ENCODE results near the gene UPF2. TPM values are rescaled to one million over a fixed set of nuclear protein-coding genes. Genes with fewer than 3 reads are reported as not detected.

The UPF2 gene
- total and polyA plus RNA-seq, 2 of the 13 experiments (the other 11 are each of a cell fraction or from before 2014, with no cell fraction given), result 6.2 to 14.5 TPM

DNA sequence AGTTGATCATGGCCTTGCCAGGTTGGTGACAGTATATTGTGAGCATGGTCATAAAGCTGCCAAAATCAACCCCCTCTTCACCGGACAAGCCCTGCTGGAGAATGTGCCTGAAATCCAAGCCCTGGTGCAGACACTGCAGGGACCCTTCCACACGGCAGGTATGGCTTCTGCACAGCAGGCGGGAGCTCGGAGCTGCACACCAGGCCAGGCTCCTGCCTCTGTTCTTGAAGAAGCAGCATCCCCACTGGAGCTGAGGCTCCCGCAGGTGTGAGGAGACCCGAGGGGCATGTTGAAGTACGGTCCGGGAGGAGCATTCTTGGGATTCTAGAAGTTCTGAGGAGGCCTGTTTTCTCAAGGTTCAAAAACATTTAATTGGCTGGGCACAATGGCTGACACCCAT, 38.9 kb upstream of the UPF2 start (continued):
- TF ChIP-seq, protein P1, sequence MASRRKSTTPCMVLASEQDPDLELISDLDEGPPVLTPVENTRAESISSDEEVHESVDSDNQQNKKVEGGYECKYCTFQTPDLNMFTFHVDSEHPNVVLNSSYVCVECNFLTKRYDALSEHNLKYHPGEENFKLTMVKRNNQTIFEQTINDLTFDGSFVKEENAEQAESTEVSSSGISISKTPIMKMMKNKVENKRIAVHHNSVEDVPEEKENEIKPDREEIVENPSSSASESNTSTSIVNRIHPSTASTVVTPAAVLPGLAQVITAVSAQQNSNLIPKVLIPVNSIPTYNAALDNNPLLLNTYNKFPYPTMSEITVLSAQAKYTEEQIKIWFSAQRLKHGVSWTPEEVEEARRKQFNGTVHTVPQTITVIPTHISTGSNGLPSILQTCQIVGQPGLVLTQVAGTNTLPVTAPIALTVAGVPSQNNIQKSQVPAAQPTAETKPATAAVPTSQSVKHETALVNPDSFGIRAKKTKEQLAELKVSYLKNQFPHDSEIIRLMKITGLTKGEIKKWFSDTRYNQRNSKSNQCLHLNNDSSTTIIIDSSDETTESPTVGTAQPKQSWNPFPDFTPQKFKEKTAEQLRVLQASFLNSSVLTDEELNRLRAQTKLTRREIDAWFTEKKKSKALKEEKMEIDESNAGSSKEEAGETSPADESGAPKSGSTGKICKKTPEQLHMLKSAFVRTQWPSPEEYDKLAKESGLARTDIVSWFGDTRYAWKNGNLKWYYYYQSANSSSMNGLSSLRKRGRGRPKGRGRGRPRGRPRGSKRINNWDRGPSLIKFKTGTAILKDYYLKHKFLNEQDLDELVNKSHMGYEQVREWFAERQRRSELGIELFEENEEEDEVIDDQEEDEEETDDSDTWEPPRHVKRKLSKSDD (CRISPR knock-in tag; IDR thresholded peaks at IDR 0.05; ENCODE audit: low read depth), result no peak
- no peak for TF ChIP-seq ZNF678 (CRISPR knock-in tag; IDR thresholded peaks at IDR 0.05)
- TF ChIP-seq, protein P2, sequence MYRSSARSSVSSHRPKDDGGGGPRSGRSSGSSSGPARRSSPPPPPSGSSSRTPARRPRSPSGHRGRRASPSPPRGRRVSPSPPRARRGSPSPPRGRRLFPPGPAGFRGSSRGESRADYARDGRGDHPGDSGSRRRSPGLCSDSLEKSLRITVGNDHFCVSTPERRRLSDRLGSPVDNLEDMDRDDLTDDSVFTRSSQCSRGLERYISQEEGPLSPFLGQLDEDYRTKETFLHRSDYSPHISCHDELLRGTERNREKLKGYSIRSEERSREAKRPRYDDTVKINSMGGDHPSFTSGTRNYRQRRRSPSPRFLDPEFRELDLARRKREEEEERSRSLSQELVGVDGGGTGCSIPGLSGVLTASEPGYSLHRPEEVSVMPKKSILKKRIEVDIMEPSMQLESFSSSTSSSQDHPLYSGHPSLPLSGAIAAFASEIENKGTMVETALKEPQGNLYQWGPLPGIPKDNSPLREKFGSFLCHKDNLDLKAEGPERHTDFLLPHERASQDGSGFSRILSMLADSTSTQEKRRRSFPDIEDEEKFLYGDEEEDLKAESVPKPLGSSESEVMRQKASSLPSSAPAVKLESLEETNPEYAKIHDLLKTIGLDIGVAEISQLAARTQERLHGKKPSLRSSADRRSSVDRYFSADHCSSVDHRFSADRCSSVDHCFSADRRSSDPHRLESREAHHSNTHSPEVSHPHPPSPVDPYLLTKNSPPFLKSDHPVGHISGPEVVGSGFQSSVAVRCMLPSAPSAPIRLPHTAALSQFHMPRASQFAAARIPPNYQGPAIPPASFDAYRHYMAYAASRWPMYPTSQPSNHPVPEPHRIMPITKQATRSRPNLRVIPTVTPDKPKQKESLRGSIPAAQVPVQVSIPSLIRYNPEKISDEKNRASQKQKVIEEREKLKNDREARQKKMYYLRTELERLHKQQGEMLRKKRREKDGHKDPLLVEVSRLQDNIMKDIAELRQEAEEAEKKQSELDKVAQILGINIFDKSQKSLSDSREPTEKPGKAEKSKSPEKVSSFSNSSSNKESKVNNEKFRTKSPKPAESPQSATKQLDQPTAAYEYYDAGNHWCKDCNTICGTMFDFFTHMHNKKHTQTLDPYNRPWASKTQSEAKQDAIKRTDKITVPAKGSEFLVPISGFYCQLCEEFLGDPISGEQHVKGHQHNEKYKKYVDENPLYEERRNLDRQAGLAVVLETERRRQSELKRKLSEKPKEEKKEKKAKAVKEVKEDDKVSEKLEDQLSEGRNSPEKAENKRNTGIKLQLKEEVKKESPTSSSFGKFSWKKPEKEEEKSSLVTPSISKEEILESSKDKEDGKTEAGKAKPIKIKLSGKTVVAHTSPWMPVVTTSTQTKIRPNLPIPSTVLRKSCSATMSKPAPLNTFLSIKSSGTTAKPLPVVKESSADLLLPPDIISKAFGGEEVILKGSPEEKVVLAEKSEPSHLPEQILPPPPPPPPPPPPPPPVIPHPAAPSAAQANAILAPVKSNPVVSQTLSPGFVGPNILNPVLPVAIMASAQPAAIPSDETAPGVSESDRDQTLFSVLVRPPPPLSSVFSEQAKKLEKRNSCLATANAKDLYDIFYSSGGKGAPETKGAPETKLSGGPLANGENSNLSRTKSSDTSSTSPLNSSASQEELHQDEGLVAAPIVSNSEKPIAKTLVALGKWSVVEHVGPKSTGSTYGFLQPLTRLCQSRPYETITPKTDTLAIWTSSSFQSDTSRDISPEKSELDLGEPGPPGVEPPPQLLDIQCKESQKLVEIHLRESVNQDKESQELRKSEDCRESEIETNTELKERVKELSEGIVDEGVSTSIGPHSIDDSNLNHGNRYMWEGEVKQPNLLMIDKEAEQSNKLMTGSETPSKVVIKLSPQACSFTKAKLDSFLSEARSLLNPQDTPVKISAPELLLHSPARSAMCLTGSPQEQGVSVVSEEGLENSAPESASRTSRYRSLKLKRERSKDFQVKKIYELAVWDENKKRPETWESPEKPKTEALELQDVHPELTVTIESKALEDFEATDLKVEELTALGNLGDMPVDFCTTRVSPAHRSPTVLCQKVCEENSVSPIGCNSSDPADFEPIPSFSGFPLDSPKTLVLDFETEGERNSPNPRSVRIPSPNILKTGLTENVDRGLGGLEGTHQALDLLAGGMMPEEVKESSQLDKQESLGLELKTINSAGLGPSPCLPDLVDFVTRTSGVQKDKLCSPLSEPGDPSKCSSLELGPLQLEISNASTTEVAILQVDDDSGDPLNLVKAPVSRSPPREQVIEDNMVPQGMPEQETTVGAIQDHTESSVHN (CRISPR knock-in tag; IDR thresholded peaks at IDR 0.05), result no peak
- no peak for TF ChIP-seq ZNF138 (CRISPR knock-in tag; IDR thresholded peaks at IDR 0.05; ENCODE audit: low read depth)
- TF ChIP-seq CENPT (CRISPR knock-in tag; IDR thresholded peaks at IDR 0.05; ENCODE audit: low read depth), result no peak
- TF ChIP-seq NBN (conservative IDR thresholded peaks at IDR 0.05), result no peak
- TF ChIP-seq ZNF878 (CRISPR knock-in tag; IDR thresholded peaks at IDR 0.05), result no peak
- TF ChIP-seq ZBTB38 (CRISPR knock-in tag; IDR thresholded peaks at IDR 0.05), result no peak
- TF ChIP-seq, protein P3, sequence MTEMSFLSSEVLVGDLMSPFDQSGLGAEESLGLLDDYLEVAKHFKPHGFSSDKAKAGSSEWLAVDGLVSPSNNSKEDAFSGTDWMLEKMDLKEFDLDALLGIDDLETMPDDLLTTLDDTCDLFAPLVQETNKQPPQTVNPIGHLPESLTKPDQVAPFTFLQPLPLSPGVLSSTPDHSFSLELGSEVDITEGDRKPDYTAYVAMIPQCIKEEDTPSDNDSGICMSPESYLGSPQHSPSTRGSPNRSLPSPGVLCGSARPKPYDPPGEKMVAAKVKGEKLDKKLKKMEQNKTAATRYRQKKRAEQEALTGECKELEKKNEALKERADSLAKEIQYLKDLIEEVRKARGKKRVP (CRISPR knock-in tag; IDR thresholded peaks at IDR 0.05), result no peak
- TF ChIP-seq, protein P4, sequence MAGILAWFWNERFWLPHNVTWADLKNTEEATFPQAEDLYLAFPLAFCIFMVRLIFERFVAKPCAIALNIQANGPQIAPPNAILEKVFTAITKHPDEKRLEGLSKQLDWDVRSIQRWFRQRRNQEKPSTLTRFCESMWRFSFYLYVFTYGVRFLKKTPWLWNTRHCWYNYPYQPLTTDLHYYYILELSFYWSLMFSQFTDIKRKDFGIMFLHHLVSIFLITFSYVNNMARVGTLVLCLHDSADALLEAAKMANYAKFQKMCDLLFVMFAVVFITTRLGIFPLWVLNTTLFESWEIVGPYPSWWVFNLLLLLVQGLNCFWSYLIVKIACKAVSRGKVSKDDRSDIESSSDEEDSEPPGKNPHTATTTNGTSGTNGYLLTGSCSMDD (CRISPR knock-in tag; IDR thresholded peaks at IDR 0.05), result no peak
- TF ChIP-seq NR2C2 (CRISPR knock-in tag; IDR thresholded peaks at IDR 0.05; ENCODE audit: borderline replicate concordance), result no peak
- no peak for TF ChIP-seq ZNF557 (CRISPR knock-in tag; IDR thresholded peaks at IDR 0.05)
